ENCODE results near the gene C10orf90. TPM values are rescaled to one million over a fixed set of nuclear protein-coding genes. Genes with fewer than 3 reads are reported as not detected.

Gene C10orf90
- polyA plus RNA-seq, 4 donors: not detected

DNA sequence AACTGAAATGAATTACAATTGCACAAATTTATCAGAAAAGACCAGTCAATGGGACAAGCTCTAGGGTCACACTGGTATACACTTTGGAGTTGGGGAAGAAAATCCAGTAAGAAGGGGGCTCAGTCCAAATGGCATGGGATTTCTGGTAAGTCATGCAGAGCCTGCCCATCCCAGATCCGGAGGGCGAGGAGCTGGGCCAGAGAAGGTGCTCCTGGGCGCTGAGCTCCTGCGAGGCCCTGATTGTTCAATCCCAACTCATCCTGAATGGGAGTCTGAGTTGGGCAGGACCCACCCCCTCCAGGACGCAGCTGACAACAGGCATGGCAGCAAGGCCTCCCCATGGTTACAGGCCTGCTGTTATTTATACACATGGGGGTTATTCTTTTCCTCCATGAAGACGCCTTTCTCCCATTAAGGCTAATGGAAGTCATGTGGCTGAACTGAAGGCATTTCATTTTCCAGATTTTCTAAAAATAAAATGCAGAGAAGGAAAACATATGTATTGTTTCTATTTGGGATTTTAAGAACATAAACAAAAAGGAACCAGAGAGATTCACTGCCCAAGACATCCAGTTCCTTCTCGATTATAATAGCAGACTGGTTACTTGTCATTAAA lies 191.1 kb downstream of the C10orf90 start:
- Histone ChIP-seq H3K27me3 (ENCODE audit: control insufficient read depth in 3 of 3, insufficient read depth in 3 of 3, low read length in 3 of 3) (no peaks in the 10 kb centered on the region), H3K4me1 (ENCODE audit: control insufficient read depth in 3 of 3, insufficient read depth in 2 of 3, low read depth in 1 of 3, low read length in 2 of 3) (no peaks in the 10 kb centered on the region), H3K4me3 (ENCODE audit: low read depth in 1 of 3, low read length in 3 of 3) (no peak overlapping the region), H3K9me3 (ENCODE audit: control insufficient read depth in 2 of 2, insufficient read depth in 1 of 2, low read depth in 1 of 2, low read length in 1 of 2) (no peaks in the 10 kb centered on the region), H3K36me3 (ENCODE audit: control insufficient read depth in 3 of 3, insufficient read depth in 2 of 3, low read depth in 1 of 3, low read length in 3 of 3) (no peaks in the 10 kb centered on the region), H3K27ac (ENCODE audit: low read depth in 1 of 3, low read length in 2 of 3) (no peak overlapping the region)
- FAIRE-seq (no peak), DNase-seq (no peak)
- WGBS, 3 donors: 82 to 84% (median 83%) methylated on average over 7 of the region's 7 CpGs

GRCh38 chr10:126478546-126478945 lies 191.9 kb downstream of the C10orf90 start:
- Histone ChIP-seq H3K36me3 (ENCODE audit: control insufficient read depth in 3 of 3, insufficient read depth in 2 of 3, low read depth in 1 of 3, low read length in 3 of 3) (no peaks in the 10 kb centered on the region), H3K4me3 (ENCODE audit: low read depth in 1 of 3, low read length in 3 of 3) (no peak overlapping the region), H3K27ac (ENCODE audit: low read depth in 1 of 3, low read length in 2 of 3) (no peak overlapping the region), H3K27me3 (ENCODE audit: control insufficient read depth in 3 of 3, insufficient read depth in 3 of 3, low read length in 3 of 3) (no peaks in the 10 kb centered on the region), H3K4me1 (ENCODE audit: control insufficient read depth in 3 of 3, insufficient read depth in 2 of 3, low read depth in 1 of 3, low read length in 2 of 3) (no peaks in the 10 kb centered on the region), H3K9me3 (ENCODE audit: control insufficient read depth in 2 of 2, insufficient read depth in 1 of 2, low read depth in 1 of 2, low read length in 1 of 2) (no peaks in the 10 kb centered on the region)
- FAIRE-seq (no peak), DNase-seq (no peak)
- WGBS, 3 donors: 43 to 58% (median 43%) methylated on average over 6 of the region's 6 CpGs

DNA sequence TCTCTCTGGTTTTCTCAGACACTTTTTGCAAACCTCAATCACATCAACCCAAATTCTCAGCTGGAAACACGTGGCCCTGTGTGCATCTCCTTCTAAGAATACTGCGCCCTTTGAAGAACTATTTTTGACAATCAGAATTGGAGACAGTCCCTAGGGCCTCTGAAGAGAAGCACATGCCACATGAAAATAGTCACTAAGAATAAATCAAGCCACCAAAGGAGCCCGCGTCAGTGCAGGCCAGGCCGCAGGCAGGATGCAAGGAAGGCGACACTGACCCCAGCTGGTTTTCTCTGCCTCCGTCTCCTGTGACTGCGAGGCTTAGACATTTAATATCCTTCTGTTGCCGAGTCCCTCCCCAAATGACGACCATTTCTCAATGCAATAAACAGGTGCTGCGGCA lies 194.2 kb downstream of the C10orf90 start:
- WGBS, 3 donors: 50 to 76% (median 73%) methylated on average over 11 of the region's 11 CpGs
- H3K4me3 ChIP-seq (ENCODE audit: low read depth in 1 of 3, low read length in 3 of 3): no peak overlapping the region
- no peaks in the 10 kb centered on the region for H3K36me3 ChIP-seq (ENCODE audit: control insufficient read depth in 3 of 3, insufficient read depth in 2 of 3, low read depth in 1 of 3, low read length in 3 of 3)
- no peaks in the 10 kb centered on the region for H3K27me3 ChIP-seq (ENCODE audit: control insufficient read depth in 3 of 3, insufficient read depth in 3 of 3, low read length in 3 of 3)
- H3K27ac ChIP-seq (ENCODE audit: low read depth in 1 of 3, low read length in 2 of 3): no peak overlapping the region
- DNase-seq (no peak), FAIRE-seq (no peak)
- no peaks in the 10 kb centered on the region for H3K4me1 ChIP-seq (ENCODE audit: control insufficient read depth in 3 of 3, insufficient read depth in 2 of 3, low read depth in 1 of 3, low read length in 2 of 3)
- peaks cover 0 to 2% of the 10 kb centered on the region in 2 donors for H3K9me3 ChIP-seq (ENCODE audit: control insufficient read depth in 2 of 2, insufficient read depth in 1 of 2, low read depth in 1 of 2, low read length in 1 of 2)

GRCh38 chr10:126475074-126475691 lies 195.3 kb downstream of the C10orf90 start:
- H3K4me1 ChIP-seq (ENCODE audit: control insufficient read depth in 3 of 3, insufficient read depth in 2 of 3, low read depth in 1 of 3, low read length in 2 of 3): no peaks in the 10 kb centered on the region
- no peak overlapping the region for H3K27ac ChIP-seq (ENCODE audit: low read depth in 1 of 3, low read length in 2 of 3)
- 74 to 78% (median 74%) methylated on average over 6 of the region's 6 CpGs for WGBS, 3 donors
- no peaks in the 10 kb centered on the region for H3K36me3 ChIP-seq (ENCODE audit: control insufficient read depth in 3 of 3, insufficient read depth in 2 of 3, low read depth in 1 of 3, low read length in 3 of 3)
- FAIRE-seq (no peak), DNase-seq (no peak)
- H3K4me3 ChIP-seq (ENCODE audit: low read depth in 1 of 3, low read length in 3 of 3): no peak overlapping the region
- H3K27me3 ChIP-seq (ENCODE audit: control insufficient read depth in 3 of 3, insufficient read depth in 3 of 3, low read length in 3 of 3): no peaks in the 10 kb centered on the region
- H3K9me3 ChIP-seq (ENCODE audit: control insufficient read depth in 2 of 2, insufficient read depth in 1 of 2, low read depth in 1 of 2, low read length in 1 of 2): peaks cover 0 to 2% of the 10 kb centered on the region in 2 donors

DNA sequence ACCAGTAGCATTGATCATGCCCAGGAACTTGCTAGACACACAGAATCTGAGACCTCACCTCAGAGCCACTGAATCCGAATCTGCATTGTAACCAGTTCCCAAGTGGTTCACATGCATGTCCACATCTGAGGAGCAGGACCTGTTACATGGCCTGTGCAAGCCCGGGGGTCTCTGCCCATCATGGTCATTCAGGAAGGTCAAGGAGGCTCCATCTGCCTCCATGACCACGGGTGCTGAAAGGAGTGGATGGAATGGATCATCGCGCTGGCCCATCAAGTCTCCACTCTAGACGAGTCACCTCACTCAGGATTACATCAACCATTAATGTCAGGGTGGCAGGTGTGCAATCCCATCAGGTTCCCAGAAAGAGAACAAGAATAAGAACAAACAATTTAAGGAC lies 196.5 kb downstream of the C10orf90 start:
- Histone ChIP-seq H3K9me3 (ENCODE audit: control insufficient read depth in 2 of 2, insufficient read depth in 1 of 2, low read depth in 1 of 2, low read length in 1 of 2) (peaks cover 0 to 2% of the 10 kb centered on the region in 2 donors), H3K4me1 (ENCODE audit: control insufficient read depth in 3 of 3, insufficient read depth in 2 of 3, low read depth in 1 of 3, low read length in 2 of 3) (no peaks in the 10 kb centered on the region), H3K27ac (ENCODE audit: low read depth in 1 of 3, low read length in 2 of 3) (no peak overlapping the region), H3K4me3 (ENCODE audit: low read depth in 1 of 3, low read length in 3 of 3) (no peak overlapping the region), H3K36me3 (ENCODE audit: control insufficient read depth in 3 of 3, insufficient read depth in 2 of 3, low read depth in 1 of 3, low read length in 3 of 3) (no peaks in the 10 kb centered on the region), H3K27me3 (ENCODE audit: control insufficient read depth in 3 of 3, insufficient read depth in 3 of 3, low read length in 3 of 3) (no peaks in the 10 kb centered on the region)
- no peak for DNase-seq
- no peak for FAIRE-seq
- 78 to 91% (median 87%) methylated on average over 6 of the region's 6 CpGs for WGBS, 3 donors

DNA sequence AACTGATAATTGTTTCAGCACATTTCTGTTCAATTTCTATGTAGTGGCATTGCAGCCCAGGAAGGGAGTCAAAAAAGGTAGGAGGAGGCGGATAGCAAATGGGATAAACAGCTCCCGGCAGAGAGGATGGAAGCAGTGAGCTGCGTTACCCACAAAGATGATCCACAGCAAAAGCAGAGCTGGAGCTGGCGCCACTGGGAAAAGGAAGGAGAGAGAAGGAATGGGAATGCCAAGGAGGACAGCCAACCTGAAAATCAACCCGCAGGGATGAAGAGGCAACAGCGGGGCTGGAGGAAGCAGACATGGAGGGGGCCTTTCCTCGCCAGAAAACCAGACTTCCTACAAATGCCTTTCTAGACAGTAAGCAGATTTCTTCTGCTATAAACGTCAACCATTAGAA lies 199.5 kb downstream of the C10orf90 start:
- no peak overlapping the region for H3K4me3 ChIP-seq (ENCODE audit: low read depth in 1 of 3, low read length in 3 of 3)
- peaks cover 0 to 2% of the 10 kb centered on the region in 2 donors for H3K9me3 ChIP-seq (ENCODE audit: control insufficient read depth in 2 of 2, insufficient read depth in 1 of 2, low read depth in 1 of 2, low read length in 1 of 2)
- H3K27ac ChIP-seq (ENCODE audit: low read depth in 1 of 3, low read length in 2 of 3): no peak overlapping the region
- no peak for FAIRE-seq
- no peaks in the 10 kb centered on the region for H3K4me1 ChIP-seq (ENCODE audit: control insufficient read depth in 3 of 3, insufficient read depth in 2 of 3, low read depth in 1 of 3, low read length in 2 of 3)
- WGBS, 3 donors: 62 to 86% (median 66%) methylated on average over 8 of the region's 8 CpGs
- no peak for DNase-seq
- no peaks in the 10 kb centered on the region for H3K27me3 ChIP-seq (ENCODE audit: control insufficient read depth in 3 of 3, insufficient read depth in 3 of 3, low read length in 3 of 3)
- H3K36me3 ChIP-seq (ENCODE audit: control insufficient read depth in 3 of 3, insufficient read depth in 2 of 3, low read depth in 1 of 3, low read length in 3 of 3): no peaks in the 10 kb centered on the region

GRCh38 chr10:126469692-126470091 lies 200.8 kb downstream of the C10orf90 start:
- WGBS, 3 donors: 75 to 81% (median 76%) methylated on average over 5 of the region's 5 CpGs
- Histone ChIP-seq H3K9me3 (ENCODE audit: control insufficient read depth in 2 of 2, insufficient read depth in 1 of 2, low read depth in 1 of 2, low read length in 1 of 2) (peaks cover 0 to 2% of the 10 kb centered on the region in 2 donors), H3K36me3 (ENCODE audit: control insufficient read depth in 3 of 3, insufficient read depth in 2 of 3, low read depth in 1 of 3, low read length in 3 of 3) (no peaks in the 10 kb centered on the region), H3K27ac (ENCODE audit: low read depth in 1 of 3, low read length in 2 of 3) (no peak overlapping the region), H3K4me3 (ENCODE audit: low read depth in 1 of 3, low read length in 3 of 3) (no peak overlapping the region), H3K27me3 (ENCODE audit: control insufficient read depth in 3 of 3, insufficient read depth in 3 of 3, low read length in 3 of 3) (no peaks in the 10 kb centered on the region), H3K4me1 (ENCODE audit: control insufficient read depth in 3 of 3, insufficient read depth in 2 of 3, low read depth in 1 of 3, low read length in 2 of 3) (no peaks in the 10 kb centered on the region)
- FAIRE-seq (no peak), DNase-seq (no peak)

DNA sequence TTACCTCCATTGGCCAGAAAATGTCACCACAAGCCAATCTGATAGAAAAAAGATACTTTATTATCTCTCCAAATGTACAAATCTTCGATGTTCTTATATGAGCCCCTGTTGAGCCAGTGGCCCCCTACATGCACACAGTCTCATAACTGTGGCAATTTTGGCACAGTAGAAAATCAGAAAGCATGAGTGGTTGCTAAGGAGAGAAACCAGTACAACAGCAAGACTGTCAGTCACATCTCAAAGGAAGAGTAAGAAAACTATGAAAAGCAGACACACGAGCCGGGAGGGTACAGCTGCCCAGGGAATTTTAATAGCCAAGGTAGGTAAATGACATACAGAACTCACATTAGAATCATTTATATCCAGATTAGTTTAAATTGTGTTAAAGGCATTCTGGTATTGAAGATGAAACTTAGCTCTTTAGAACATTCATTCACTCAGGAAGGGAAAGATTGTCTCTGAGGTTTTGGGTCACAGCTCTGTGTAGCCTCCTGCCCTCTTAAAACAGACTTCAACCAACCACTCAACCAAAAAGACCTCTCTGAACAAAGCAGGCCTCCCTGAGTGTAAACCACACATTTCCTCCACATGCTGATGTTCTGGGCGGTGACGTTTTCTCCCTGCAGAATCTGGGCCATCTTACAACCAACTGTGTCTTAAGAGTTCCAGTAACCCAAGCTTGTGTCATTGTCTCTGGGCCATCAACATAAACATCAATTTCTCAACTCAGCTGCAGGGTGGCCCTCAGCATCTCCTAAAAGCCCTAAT lies 201.4 kb downstream of the C10orf90 start:
- H3K4me3 ChIP-seq (ENCODE audit: low read depth in 1 of 3, low read length in 3 of 3): no peak overlapping the region
- FAIRE-seq (no peak), DNase-seq (peak in 1 of 2 donors; percentile 6)
- 60 to 86% (median 65%) methylated on average over 5 of the region's 5 CpGs for WGBS, 3 donors
- no peaks in the 10 kb centered on the region for H3K4me1 ChIP-seq (ENCODE audit: control insufficient read depth in 3 of 3, insufficient read depth in 2 of 3, low read depth in 1 of 3, low read length in 2 of 3)
- H3K27ac ChIP-seq (ENCODE audit: low read depth in 1 of 3, low read length in 2 of 3): no peak overlapping the region
- H3K36me3 ChIP-seq (ENCODE audit: control insufficient read depth in 3 of 3, insufficient read depth in 2 of 3, low read depth in 1 of 3, low read length in 3 of 3): no peaks in the 10 kb centered on the region
- H3K27me3 ChIP-seq (ENCODE audit: control insufficient read depth in 3 of 3, insufficient read depth in 3 of 3, low read length in 3 of 3): no peaks in the 10 kb centered on the region
- H3K9me3 ChIP-seq (ENCODE audit: control insufficient read depth in 2 of 2, insufficient read depth in 1 of 2, low read depth in 1 of 2, low read length in 1 of 2): peaks cover 0 to 2% of the 10 kb centered on the region in 2 donors
